VCaP (cell line): Measurements from ENCODE around the gene FSD2.
"Not testable (repeated sequence)": the region's sequence is repeated elsewhere in the genome, so short reads cannot be mapped to it uniquely, and the experiment has no call there.

Source experiments
- H3K27ac ChIP-seq: fragments of 450-650 bp; 2 replicates; pipeline ENCODE4 v1.5.1; 2017
- CTCF ChIP-seq: fragments of 450-650 bp; conservative IDR thresholded peaks from 2 replicates; pipeline ENCODE4 v1.5.1; 2017; ENCODE audit warnings: mild to moderate bottlenecking, moderate library complexity

Gene FSD2

GRCh38 chr15:82828075-82828474, 22.2 kb upstream of the FSD2 start:
- no peak for TF ChIP-seq CTCF
- no peak overlapping the region for H3K27ac ChIP-seq

DNA sequence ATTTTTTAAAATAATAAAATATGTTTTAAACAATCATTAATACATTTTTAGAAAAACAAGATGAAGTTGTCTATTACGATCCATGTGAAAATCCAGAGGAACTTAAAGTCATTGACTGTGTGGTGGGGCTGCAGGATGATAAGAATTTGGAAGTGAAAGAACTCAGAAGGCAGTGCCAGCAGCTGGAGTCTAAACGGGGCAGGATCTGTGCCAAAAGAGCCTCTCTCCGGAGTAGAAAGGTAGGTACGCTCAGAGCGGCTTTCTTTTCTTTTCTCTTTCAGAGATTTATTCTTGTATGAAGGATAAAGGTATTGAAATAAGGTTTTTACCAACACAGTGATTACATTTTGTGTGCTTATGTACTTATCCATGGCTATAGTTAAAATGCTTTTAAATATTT, 17.2 kb upstream of the FSD2 start:
- H3K27ac ChIP-seq, result no peak overlapping the region
- no peak for TF ChIP-seq CTCF

DNA sequence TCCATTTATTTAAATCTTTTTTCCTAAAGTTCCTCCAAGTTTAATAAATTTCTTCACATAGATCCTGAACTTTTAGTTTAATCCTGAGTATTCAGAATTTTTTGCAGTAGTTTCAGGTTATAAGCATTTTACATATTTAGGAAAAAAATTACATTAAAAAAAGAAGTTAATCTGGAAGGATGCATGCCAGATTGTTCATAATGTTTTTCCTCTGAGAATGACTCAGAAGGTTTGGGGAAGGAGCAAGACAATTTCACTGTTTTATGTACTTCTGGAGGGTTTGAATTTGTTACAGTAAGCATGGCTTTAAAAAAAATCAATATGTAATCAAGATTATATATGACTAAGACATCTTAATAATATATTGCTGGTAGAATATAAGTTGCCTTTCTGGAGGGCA, 16.0 kb upstream of the FSD2 start:
- not testable (repeated sequence) for H3K27ac ChIP-seq

DNA sequence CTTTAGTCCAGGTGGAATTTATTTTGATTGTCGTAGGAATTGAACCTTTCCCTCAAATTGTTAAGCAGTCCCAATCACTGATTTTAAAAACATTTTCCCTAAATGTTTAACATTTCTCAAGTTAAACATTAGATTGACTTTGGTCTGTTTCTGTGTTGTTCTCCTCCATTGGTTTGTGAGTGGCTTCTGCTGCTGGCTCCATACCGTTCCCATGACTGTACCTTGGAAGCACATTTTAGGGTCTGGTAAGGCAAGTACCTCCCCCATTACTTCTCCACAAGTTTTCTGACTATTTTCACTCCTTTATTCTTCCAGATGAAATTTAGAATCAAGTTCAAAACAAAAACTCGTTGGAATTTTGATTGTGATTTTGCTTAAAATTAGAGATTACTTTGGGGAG, 15.5 kb upstream of the FSD2 start:
- H3K27ac ChIP-seq, result not testable (repeated sequence)

DNA sequence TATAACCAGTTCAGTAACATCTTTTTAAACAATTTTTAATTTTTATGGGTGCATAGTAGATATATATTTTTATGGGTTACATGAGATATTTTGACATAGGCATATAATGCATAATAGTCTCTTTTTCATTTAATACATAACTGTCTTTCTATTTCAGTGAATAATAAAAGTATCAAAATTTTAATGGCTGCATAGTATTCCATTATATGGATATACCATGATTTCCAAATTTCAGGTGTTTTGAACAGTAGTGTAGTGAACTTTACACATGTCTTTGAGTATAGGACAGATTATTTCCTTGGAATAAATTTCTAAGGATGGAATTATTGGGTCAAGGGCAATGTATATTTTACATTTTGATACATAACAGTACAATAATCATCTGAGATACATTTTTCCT, 14.3 kb upstream of the FSD2 start:
- no peak for TF ChIP-seq CTCF

DNA sequence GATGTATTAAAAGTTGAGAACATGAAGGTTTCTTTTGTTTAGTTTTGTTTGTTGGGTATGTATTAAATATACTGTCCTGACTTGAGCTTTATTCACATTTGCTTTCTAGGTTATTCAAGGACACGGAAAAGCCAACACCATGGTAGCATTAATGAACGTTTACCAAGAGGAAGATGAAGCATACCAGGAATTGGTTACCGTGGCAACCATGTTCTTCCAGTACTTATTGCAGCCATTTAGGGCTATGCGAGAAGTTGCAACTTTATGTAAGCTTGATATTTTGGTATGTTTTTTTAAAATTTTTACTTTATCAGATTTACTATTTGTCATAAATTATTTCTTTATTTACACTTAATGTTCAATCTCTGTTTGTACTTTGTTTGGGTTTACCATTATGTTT, 7.1 kb upstream of the FSD2 start:
- TF ChIP-seq CTCF, result no peak
- no peak overlapping the region for H3K27ac ChIP-seq

More for the DNA sequence above, 14.3 kb upstream of the FSD2 start:
- H3K27ac ChIP-seq, result no peak overlapping the region

DNA sequence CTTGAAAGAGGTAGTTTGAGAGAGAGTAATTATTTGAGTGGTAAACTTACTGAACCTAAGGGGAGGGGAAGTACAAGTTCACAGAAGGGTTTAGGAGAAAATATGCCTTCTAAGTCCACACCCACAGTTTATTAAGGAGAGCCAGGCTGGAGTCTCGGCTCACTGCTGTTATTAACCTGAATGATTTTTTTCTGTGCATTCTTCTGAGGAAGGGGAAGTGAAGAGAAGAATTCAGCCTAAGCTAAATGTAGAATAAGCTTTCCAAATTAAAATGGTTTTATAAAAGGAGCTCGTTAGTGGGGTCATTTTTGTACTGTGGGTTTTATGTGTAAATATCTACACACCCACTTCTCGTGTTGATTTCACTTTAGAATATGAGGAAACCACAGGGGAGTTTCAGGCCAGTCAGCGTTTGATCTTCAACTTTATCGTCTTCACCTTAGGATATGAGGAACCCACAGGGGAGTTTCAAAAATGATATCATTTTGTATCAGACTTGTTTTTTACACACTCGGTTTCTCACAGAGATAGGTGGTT, 5.1 kb upstream of the FSD2 start:
- peak overlapping the region; percentile 95 for H3K27ac ChIP-seq
- no peak for TF ChIP-seq CTCF

DNA sequence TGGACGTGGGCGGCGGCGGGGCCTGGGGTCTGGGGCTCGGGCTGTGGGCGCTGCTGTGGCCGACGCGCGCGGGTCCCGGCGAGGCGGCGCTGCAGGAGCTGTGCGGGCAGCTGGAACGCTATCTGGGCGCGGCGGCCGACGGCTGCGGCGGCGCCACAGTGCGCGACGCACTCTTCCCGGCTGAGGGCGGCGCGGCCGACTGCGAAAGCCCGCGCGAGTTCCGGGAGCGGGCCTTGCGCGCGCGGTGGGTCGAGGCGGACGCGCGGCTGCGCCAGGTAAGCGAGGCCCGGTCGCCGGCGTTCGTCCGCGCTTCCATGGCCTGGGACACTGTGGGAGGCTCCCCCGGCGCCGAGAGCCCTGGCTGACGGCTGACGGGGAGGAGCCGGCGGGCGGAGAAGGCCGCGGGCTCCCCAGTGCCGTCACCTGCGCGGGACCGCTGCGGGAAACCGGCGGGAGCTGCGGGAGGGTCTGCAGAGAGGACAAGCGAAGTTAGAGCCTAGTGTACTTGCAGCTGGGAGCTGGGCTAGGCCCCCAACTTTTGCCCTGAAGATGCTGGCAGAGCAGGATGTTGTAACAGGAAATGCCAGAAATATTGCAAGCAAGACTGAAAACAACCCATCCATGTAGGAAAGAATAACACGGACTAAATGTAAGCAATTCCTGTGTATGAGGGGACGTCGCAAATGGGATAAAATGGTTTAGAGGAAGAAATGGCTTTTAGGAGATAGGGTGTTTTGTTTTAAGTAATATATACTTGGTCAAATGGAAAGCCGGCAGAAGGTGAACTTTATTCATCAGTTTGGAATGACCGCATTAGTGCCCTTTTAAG, 4.4 kb upstream of the FSD2 start:
- peak overlapping the region; percentile 95 for H3K27ac ChIP-seq
- TF ChIP-seq CTCF, result peak; percentile 34; the same call in 1 of the 2 replicates
